RWPE1 (cell line): Measurements from ENCODE around the gene APOE.

ENCODE experiments used
- CTCF ChIA-PET: fragments of 350-600 bp; sonication (Branson Sonifier 250); formaldehyde crosslinking; extraction: SDS; loops from one replicate; lab custom pipeline; 2021; lab: Yijun Ruan, JAX
- POLR2A ChIA-PET: fragments of 400-600 bp; formaldehyde crosslinking; extraction: SDS; loops from one replicate; lab custom pipeline; 2020; ENCODE audit warnings: antibody characterized with exemption; ENCODE audit not compliant: low non-redundant PET; lab: Yijun Ruan, JAX
- DNase-seq: peaks from one replicate; pipeline ENCODE4 v3.0.0; 2012; ENCODE audit warnings: low spot score
- H3K27ac ChIP-seq: fragments of 450-650 bp; 2 replicates; pipeline ENCODE4 v1.5.1; 2017
- TF ChIP-seq, protein P1 (sequence below): fragments of 450-650 bp; conservative IDR thresholded peaks from 2 replicates; pipeline ENCODE4 v1.5.1; 2017; ENCODE audit warnings: low read depth, mild to moderate bottlenecking

The APOE gene

DNA sequence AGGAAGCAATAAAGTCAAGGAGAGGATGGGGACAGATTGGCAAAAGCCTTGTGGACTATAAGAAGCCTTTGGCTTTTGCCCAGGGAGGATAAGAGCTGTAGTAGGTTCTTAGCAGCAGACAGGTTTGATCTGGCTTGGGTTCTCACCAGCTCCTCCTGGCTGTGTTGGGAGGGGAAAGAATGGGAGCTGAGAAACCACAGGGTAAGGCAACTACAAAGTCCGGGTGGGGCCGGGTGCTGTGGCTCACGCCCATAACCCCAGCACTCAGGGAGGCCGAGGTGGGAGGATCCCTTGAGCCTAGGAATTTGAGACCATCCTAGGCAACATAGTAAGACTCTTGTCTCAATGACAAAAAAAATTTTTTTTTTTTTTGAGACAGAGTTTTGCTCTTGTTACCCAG lies 38.9 kb upstream of the APOE start:
- H3K27ac ChIP-seq, result no peak overlapping the region
- CTCF ChIA-PET, result interaction anchor here (0.7 to 0.9 kb wide), 2 partner anchors 11 to 131 kb away, joined by 3 read pairs; no protein-coding TSS in a partner anchor
- POLR2A ChIA-PET, result no interaction called here
- TF ChIP-seq, protein P1, sequence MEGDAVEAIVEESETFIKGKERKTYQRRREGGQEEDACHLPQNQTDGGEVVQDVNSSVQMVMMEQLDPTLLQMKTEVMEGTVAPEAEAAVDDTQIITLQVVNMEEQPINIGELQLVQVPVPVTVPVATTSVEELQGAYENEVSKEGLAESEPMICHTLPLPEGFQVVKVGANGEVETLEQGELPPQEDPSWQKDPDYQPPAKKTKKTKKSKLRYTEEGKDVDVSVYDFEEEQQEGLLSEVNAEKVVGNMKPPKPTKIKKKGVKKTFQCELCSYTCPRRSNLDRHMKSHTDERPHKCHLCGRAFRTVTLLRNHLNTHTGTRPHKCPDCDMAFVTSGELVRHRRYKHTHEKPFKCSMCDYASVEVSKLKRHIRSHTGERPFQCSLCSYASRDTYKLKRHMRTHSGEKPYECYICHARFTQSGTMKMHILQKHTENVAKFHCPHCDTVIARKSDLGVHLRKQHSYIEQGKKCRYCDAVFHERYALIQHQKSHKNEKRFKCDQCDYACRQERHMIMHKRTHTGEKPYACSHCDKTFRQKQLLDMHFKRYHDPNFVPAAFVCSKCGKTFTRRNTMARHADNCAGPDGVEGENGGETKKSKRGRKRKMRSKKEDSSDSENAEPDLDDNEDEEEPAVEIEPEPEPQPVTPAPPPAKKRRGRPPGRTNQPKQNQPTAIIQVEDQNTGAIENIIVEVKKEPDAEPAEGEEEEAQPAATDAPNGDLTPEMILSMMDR, result no peak
- no peak for DNase-seq

DNA sequence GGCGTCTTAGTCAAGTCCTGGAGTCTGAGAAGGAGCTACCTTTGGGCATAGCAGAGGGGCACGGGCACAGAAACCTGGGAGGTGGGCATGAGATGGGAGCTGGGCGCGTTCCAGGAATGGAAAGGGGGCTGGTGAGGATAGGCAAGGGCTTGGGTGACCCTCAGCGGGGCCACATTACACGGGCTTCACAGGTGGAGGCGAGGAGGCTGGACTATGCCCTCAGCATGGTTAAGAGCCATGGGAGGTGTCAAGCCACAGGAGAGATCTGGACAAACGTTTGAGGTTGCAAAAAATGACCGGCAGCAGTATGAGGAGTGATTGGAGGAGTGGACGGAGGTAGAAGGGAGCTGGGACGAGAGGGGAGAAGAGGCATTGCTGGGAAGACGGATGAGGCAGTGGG lies 38.0 kb upstream of the APOE start:
- peak overlapping the region; percentile 25 for H3K27ac ChIP-seq
- TF ChIP-seq, protein P1, result no peak
- CTCF ChIA-PET, result no interaction called here
- POLR2A ChIA-PET, result no interaction called here
- no peak for DNase-seq

DNA sequence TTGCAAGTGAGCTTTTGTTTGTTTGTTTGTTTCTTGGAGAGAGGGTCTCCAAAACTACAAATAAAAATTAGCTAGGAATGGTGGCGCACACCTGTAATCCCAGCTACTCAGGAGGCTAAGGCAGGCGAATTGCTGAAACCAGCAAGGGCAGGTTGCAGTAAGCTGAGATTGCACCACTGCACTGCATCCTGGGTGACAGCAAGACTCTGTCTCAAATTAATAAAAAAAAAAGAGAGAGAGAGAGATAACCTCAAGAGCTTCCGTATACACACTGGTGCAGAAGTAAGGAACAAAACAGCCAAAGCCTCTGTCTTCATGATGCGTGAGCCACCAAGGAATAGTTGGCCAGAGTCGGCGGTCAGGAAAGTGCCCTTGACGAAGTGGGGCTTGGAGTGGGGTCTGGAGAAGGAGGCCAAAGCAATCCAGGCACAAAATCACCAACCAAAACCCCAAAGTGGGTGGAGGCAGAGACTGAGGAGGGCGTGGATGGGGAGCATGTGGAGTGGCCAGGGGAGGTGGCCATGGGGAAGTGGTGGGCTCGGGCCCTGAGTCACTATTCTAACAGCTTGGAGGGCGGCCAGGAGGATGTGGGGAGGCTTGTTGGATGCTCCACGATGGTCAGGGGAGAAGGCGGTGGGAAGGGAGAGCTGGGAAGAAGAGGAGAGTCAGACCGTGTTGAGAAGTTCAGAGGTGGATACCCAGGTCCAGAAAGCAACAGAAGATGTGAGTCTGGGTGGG lies 35.7 kb upstream of the APOE start:
- H3K27ac ChIP-seq, result peak overlapping the region; percentile 43; the same call in 1 of the 2 replicates
- TF ChIP-seq, protein P1, result no peak
- POLR2A ChIA-PET, result no interaction called here
- DNase-seq, result no peak
- CTCF ChIA-PET, result interaction anchor here (0.5 to 1.0 kb wide), 3 partner anchors 14 to 847 kb away, joined by 3 to 4 read pairs (median 3); no protein-coding TSS in a partner anchor

DNA sequence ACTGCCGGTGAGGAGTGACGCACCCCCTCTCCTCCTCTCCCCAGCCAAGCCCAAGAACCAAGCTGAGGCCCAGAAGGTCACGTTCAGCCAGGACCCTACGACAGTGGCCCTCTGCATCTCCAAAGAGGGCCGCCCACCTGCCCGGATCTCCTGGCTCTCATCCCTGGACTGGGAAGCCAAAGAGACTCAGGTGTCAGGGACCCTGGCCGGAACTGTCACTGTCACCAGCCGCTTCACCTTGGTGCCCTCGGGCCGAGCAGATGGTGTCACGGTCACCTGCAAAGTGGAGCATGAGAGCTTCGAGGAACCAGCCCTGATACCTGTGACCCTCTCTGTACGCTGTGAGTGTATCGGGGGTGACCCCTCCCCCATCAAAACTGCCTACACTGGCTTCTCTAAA lies 33.8 kb upstream of the APOE start:
- TF ChIP-seq, protein P1, result no peak
- no peak for DNase-seq
- no peak overlapping the region for H3K27ac ChIP-seq
- POLR2A ChIA-PET, result no interaction called here
- CTCF ChIA-PET, result no interaction called here

DNA sequence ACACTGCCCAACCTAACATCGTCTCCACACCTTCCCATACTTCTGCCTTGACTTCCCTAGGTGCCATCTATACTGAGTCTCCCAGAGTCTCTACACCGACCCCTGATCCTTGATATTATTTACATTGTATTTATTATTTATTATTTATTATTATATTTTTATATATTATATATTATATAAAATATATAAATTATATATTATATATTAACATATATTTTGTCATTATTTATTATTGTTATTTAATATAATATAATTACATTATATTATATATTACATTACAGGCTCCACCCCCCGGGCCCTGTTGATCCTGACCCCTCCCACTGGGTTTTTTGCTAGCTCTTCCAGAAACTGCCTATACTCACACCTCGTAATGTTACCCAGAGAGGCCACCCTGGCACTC lies 32.9 kb upstream of the APOE start:
- CTCF ChIA-PET, result no interaction called here
- POLR2A ChIA-PET, result no interaction called here
- TF ChIP-seq, protein P1, result no peak

DNA sequence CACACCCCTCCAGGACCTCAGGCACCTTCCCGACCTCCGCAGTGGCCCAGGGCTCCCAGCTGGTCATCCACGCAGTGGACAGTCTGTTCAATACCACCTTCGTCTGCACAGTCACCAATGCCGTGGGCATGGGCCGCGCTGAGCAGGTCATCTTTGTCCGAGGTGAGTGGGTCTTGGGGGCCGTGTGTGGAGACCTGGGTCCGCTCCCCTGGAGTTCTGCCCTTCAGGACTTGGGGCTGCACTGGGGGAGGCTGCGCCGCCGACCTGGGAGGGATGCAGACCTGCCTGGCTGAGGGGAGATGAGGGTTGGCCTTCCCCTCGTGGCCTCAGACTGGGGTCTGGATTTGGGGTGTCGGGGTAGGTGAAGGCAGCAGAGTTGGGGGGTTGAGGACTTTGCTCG lies 31.3 kb upstream of the APOE start:
- TF ChIP-seq, protein P1, result no peak
- DNase-seq, result no peak
- POLR2A ChIA-PET, result no interaction called here
- H3K27ac ChIP-seq, result no peak overlapping the region
- CTCF ChIA-PET, result interaction anchor here (0.6 to 0.7 kb wide), 3 partner anchors 16 to 565 kb away, joined by 3 to 4 read pairs (median 3); no protein-coding TSS in a partner anchor

More for the DNA sequence above, 32.9 kb upstream of the APOE start:
- H3K27ac ChIP-seq, result no peak overlapping the region
- no peak for DNase-seq
